Right lobe of liver (tissue), 4 donors: ENCODE results near the gene CHRDL1.

Experiments used
- POLR2A ChIP-seq: fragments of 450-650 bp; IDR thresholded peaks from one replicate; pipeline ENCODE4 v1.6.1; 2017; ENCODE audit warnings: antibody characterized with exemption, mild to moderate bottlenecking
- TF ChIP-seq, protein P1 (sequence below), 4 donors: fragments of 200-600 bp in 3 of 4; fragments of 450-650 bp in 1 of 4; IDR thresholded peaks; one replicate each; pipeline versions ENCODE4 v1.5.1 to v1.8.0; 2016 to 2022; ENCODE audit warnings: antibody characterized with exemption in 4 of 4, mild to moderate bottlenecking in 2 of 4
- donor health status: DM: no; HTN: no; CAD: no.
- donor health status: DM: no; HTN: no; CAD: no.
- donor health status: DM: no; HTN: yes; CAD: no.

DNA sequence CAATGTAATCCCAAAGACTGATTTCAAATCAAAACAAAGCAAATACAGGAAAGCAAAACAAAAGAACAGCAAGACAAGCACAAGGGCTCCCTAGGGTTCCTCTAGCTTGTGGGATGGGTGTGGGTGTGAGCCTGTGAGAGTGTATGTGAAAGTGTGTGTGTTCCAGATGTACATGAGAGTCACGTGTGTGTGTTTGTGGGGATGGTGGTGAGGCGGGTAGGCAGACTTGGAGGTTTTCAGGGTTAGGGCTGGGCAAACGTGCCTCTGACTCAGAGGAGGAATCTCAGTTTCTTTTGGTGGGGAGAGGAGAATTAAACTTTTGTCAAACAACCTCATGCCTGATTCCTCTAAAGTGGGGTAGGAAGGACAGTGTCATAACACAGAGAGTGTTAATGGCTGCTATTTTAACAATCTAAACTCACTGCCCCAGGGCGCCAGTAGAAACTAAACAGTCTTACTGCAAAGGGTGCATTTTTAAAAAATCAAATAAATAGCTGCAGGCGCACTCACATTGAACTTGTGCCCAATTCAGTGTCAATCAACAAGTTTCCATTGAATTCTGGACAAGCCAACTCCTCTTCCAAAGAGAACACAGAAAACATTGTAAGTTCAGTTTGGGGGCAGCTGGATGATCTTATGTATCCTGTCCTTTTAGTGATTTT is 51.8 kb downstream of the CHRDL1 start:
- TF ChIP-seq, protein P1, sequence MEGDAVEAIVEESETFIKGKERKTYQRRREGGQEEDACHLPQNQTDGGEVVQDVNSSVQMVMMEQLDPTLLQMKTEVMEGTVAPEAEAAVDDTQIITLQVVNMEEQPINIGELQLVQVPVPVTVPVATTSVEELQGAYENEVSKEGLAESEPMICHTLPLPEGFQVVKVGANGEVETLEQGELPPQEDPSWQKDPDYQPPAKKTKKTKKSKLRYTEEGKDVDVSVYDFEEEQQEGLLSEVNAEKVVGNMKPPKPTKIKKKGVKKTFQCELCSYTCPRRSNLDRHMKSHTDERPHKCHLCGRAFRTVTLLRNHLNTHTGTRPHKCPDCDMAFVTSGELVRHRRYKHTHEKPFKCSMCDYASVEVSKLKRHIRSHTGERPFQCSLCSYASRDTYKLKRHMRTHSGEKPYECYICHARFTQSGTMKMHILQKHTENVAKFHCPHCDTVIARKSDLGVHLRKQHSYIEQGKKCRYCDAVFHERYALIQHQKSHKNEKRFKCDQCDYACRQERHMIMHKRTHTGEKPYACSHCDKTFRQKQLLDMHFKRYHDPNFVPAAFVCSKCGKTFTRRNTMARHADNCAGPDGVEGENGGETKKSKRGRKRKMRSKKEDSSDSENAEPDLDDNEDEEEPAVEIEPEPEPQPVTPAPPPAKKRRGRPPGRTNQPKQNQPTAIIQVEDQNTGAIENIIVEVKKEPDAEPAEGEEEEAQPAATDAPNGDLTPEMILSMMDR (IDR thresholded peaks at IDR 0.05), result no peak
- no peak for TF ChIP-seq POLR2A
